ENCODE measurements around the gene MMP24OS.
"Not testable (repeated sequence)": the region's sequence is repeated elsewhere in the genome, so short reads cannot be mapped to it uniquely, and the experiment has no call there.

MMP24OS gene

GRCh38 chr20:35264755-35265154 lies 13.2 kb downstream of the MMP24OS start:
- Histone ChIP-seq H3K27ac (ENCODE audit: low read depth, low read length) (no peak overlapping the region), H3K4me1 (ENCODE audit: control insufficient read depth in 1 of 2, insufficient read depth in 2 of 2, low read length in 2 of 2) (peaks cover 19 to 22% of the 10 kb centered on the region in 2 donors), H3K9ac (ENCODE audit: low read depth in 1 of 2, low read length in 2 of 2) (no peak overlapping the region), H3K36me3 (ENCODE audit: control insufficient read depth in 1 of 2, insufficient read depth in 2 of 2, low read length in 2 of 2) (peaks cover 7 to 24% of the 10 kb centered on the region in 2 donors), H3K27me3 (ENCODE audit: control insufficient read depth in 1 of 2, insufficient read depth in 2 of 2, low read length in 2 of 2) (no peaks in the 10 kb centered on the region), H3K9me3 (ENCODE audit: control insufficient read depth in 1 of 2, low read length in 2 of 2) (no peaks in the 10 kb centered on the region), H3K4me3 (ENCODE audit: low read depth in 1 of 2, low read length in 2 of 2) (no peak overlapping the region)

- Histone ChIP-seq H3K4me1 (ENCODE audit: control insufficient read depth in 1 of 2, insufficient read depth in 2 of 2, low read length in 2 of 2) (peaks cover 12 to 15% of the 10 kb centered on the region in 2 donors), H3K4me3 (ENCODE audit: low read depth in 1 of 2, low read length in 2 of 2) (no peak overlapping the region), H3K36me3 (ENCODE audit: control insufficient read depth in 1 of 2, insufficient read depth in 2 of 2, low read length in 2 of 2) (peaks cover 7 to 24% of the 10 kb centered on the region in 2 donors), H3K27me3 (ENCODE audit: control insufficient read depth in 1 of 2, insufficient read depth in 2 of 2, low read length in 2 of 2) (no peaks in the 10 kb centered on the region), H3K9ac (ENCODE audit: low read depth in 1 of 2, low read length in 2 of 2) (no peak overlapping the region), H3K27ac (ENCODE audit: low read depth, low read length) (peak overlapping the region; percentile 77), H3K9me3 (ENCODE audit: control insufficient read depth in 1 of 2, low read length in 2 of 2) (no peaks in the 10 kb centered on the region)
Observed at GRCh38 chr20:35263532-35264341, 14.2 kb downstream of the MMP24OS start.

- H3K4me1 ChIP-seq (ENCODE audit: control insufficient read depth in 1 of 2, insufficient read depth in 2 of 2, low read length in 2 of 2) = peaks cover 13 to 20% of the 10 kb centered on the region in 2 donors
- not testable (repeated sequence) for H3K9me3 ChIP-seq (ENCODE audit: control insufficient read depth in 1 of 2, low read length in 2 of 2); H3K27me3 ChIP-seq (ENCODE audit: control insufficient read depth in 1 of 2, insufficient read depth in 2 of 2, low read length in 2 of 2); H3K4me3 ChIP-seq (ENCODE audit: low read depth in 1 of 2, low read length in 2 of 2); H3K9ac ChIP-seq (ENCODE audit: low read depth in 1 of 2, low read length in 2 of 2)
- H3K27ac ChIP-seq (ENCODE audit: low read depth, low read length) = peak overlapping the region; percentile 77
- H3K36me3 ChIP-seq (ENCODE audit: control insufficient read depth in 1 of 2, insufficient read depth in 2 of 2, low read length in 2 of 2) = peaks cover 7 to 19% of the 10 kb centered on the region in 2 donors
Observed at GRCh38 chr20:35262731-35263531, 15.0 kb downstream of the MMP24OS start.

GRCh38 chr20:35262321-35262720 lies 15.6 kb downstream of the MMP24OS start:
- not testable (repeated sequence) for H3K27me3 ChIP-seq (ENCODE audit: control insufficient read depth in 1 of 2, insufficient read depth in 2 of 2, low read length in 2 of 2); H3K27ac ChIP-seq (ENCODE audit: low read depth, low read length); H3K4me3 ChIP-seq (ENCODE audit: low read depth in 1 of 2, low read length in 2 of 2); H3K9ac ChIP-seq (ENCODE audit: low read depth in 1 of 2, low read length in 2 of 2); H3K9me3 ChIP-seq (ENCODE audit: control insufficient read depth in 1 of 2, low read length in 2 of 2)
- Histone ChIP-seq H3K4me1 (ENCODE audit: control insufficient read depth in 1 of 2, insufficient read depth in 2 of 2, low read length in 2 of 2) (peaks cover 19 to 25% of the 10 kb centered on the region in 2 donors), H3K36me3 (ENCODE audit: control insufficient read depth in 1 of 2, insufficient read depth in 2 of 2, low read length in 2 of 2) (peaks cover under 1 to 12% of the 10 kb centered on the region in 2 donors)

- no peak overlapping the region for H3K9ac ChIP-seq (ENCODE audit: low read depth in 1 of 2, low read length in 2 of 2)
- no peaks in the 10 kb centered on the region for H3K27me3 ChIP-seq (ENCODE audit: control insufficient read depth in 1 of 2, insufficient read depth in 2 of 2, low read length in 2 of 2)
- H3K4me3 ChIP-seq (ENCODE audit: low read depth in 1 of 2, low read length in 2 of 2) = no peak overlapping the region
- no peaks in the 10 kb centered on the region for H3K9me3 ChIP-seq (ENCODE audit: control insufficient read depth in 1 of 2, low read length in 2 of 2)
- no peaks in the 10 kb centered on the region for H3K36me3 ChIP-seq (ENCODE audit: control insufficient read depth in 1 of 2, insufficient read depth in 2 of 2, low read length in 2 of 2)
- H3K4me1 ChIP-seq (ENCODE audit: control insufficient read depth in 1 of 2, insufficient read depth in 2 of 2, low read length in 2 of 2) = peaks cover 26 to 32% of the 10 kb centered on the region in 2 donors
- H3K27ac ChIP-seq (ENCODE audit: low read depth, low read length) = no peak overlapping the region
Observed at GRCh38 chr20:35260426-35260825, 17.5 kb downstream of the MMP24OS start.

GRCh38 chr20:35257175-35257909 lies 20.6 kb downstream of the MMP24OS start:
- Histone ChIP-seq H3K4me3 (ENCODE audit: low read depth in 1 of 2, low read length in 2 of 2) (no peak overlapping the region), H3K9ac (ENCODE audit: low read depth in 1 of 2, low read length in 2 of 2) (no peak overlapping the region), H3K4me1 (ENCODE audit: control insufficient read depth in 1 of 2, insufficient read depth in 2 of 2, low read length in 2 of 2) (peaks cover 20 to 25% of the 10 kb centered on the region in 2 donors), H3K27ac (ENCODE audit: low read depth, low read length) (no peak overlapping the region), H3K36me3 (ENCODE audit: control insufficient read depth in 1 of 2, insufficient read depth in 2 of 2, low read length in 2 of 2) (peaks cover 0 to 4% of the 10 kb centered on the region in 2 donors), H3K9me3 (ENCODE audit: control insufficient read depth in 1 of 2, low read length in 2 of 2) (no peaks in the 10 kb centered on the region), H3K27me3 (ENCODE audit: control insufficient read depth in 1 of 2, insufficient read depth in 2 of 2, low read length in 2 of 2) (no peaks in the 10 kb centered on the region)

- no peak overlapping the region for H3K27ac ChIP-seq (ENCODE audit: low read depth, low read length)
- H3K27me3 ChIP-seq (ENCODE audit: control insufficient read depth in 1 of 2, insufficient read depth in 2 of 2, low read length in 2 of 2) = no peaks in the 10 kb centered on the region
- peaks cover 31 to 36% of the 10 kb centered on the region in 2 donors for H3K4me1 ChIP-seq (ENCODE audit: control insufficient read depth in 1 of 2, insufficient read depth in 2 of 2, low read length in 2 of 2)
Observed at GRCh38 chr20:35254448-35254999, 23.4 kb downstream of the MMP24OS start.

GRCh38 chr20:35253010-35253409 lies 24.9 kb downstream of the MMP24OS start:
- Histone ChIP-seq H3K36me3 (ENCODE audit: control insufficient read depth in 1 of 2, insufficient read depth in 2 of 2, low read length in 2 of 2) (peaks cover 0 to 4% of the 10 kb centered on the region in 2 donors), H3K9ac (ENCODE audit: low read depth in 1 of 2, low read length in 2 of 2) (no peak overlapping the region), H3K4me3 (ENCODE audit: low read depth in 1 of 2, low read length in 2 of 2) (no peak overlapping the region), H3K27me3 (ENCODE audit: control insufficient read depth in 1 of 2, insufficient read depth in 2 of 2, low read length in 2 of 2) (no peaks in the 10 kb centered on the region), H3K4me1 (ENCODE audit: control insufficient read depth in 1 of 2, insufficient read depth in 2 of 2, low read length in 2 of 2) (peaks cover 31% of the 10 kb centered on the region in 2 donors), H3K27ac (ENCODE audit: low read depth, low read length) (no peak overlapping the region), H3K9me3 (ENCODE audit: control insufficient read depth in 1 of 2, low read length in 2 of 2) (no peaks in the 10 kb centered on the region)

More at GRCh38 chr20:35254448-35254999, 23.4 kb downstream of the MMP24OS start:
- H3K4me3 ChIP-seq (ENCODE audit: low read depth in 1 of 2, low read length in 2 of 2) = no peak overlapping the region
- H3K9ac ChIP-seq (ENCODE audit: low read depth in 1 of 2, low read length in 2 of 2) = no peak overlapping the region
- no peaks in the 10 kb centered on the region for H3K9me3 ChIP-seq (ENCODE audit: control insufficient read depth in 1 of 2, low read length in 2 of 2)
- peaks cover 0 to 4% of the 10 kb centered on the region in 2 donors for H3K36me3 ChIP-seq (ENCODE audit: control insufficient read depth in 1 of 2, insufficient read depth in 2 of 2, low read length in 2 of 2)

- not testable (repeated sequence) for H3K36me3 ChIP-seq (ENCODE audit: control insufficient read depth in 1 of 2, insufficient read depth in 2 of 2, low read length in 2 of 2); H3K9me3 ChIP-seq (ENCODE audit: control insufficient read depth in 1 of 2, low read length in 2 of 2); H3K27me3 ChIP-seq (ENCODE audit: control insufficient read depth in 1 of 2, insufficient read depth in 2 of 2, low read length in 2 of 2)
- Histone ChIP-seq H3K27ac (ENCODE audit: low read depth, low read length) (peak overlapping the region; percentile 36), H3K9ac (ENCODE audit: low read depth in 1 of 2, low read length in 2 of 2) (peak overlapping the region; percentile 8 to 21), H3K4me3 (ENCODE audit: low read depth in 1 of 2, low read length in 2 of 2) (peak overlapping the region in 1 of 2 donors; percentile 26), H3K4me1 (ENCODE audit: control insufficient read depth in 1 of 2, insufficient read depth in 2 of 2, low read length in 2 of 2) (peaks cover 27 to 28% of the 10 kb centered on the region in 2 donors)
Observed at GRCh38 chr20:35252598-35252997, 25.3 kb downstream of the MMP24OS start.
